ENCODE results near the gene MAP4K3. TPM values are rescaled to one million over a fixed set of nuclear protein-coding genes. Genes with fewer than 3 reads are reported as not detected.

Gene MAP4K3
- total and polyA plus RNA-seq, 9 of the 15 experiments (the other 6 are each of a cell fraction or from before 2014, with no cell fraction given): 3.1 to 30.0 (median 16.9) TPM

DNA sequence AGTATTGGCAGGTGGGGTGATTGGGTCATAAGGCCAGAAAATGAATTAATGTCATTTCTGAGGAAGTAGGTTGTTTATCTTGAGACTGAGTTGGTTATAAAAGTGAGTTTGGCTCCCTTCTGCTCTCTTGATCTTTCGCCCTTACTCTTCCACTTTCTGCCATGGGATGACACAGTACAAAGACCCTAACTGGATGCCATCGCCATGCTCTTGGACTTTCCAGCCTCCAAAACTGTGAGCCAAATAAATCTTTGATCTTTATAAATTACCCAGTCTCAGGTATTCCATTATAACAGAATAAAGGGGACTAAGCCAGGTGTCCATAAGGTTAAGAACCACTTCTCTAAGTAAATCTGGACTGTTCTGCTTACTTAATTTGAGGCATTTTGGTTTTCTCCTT lies 44.4 kb downstream of the MAP4K3 start:
- no TSS peak for BruUV-seq (replicated peaks)
- H3K9ac ChIP-seq (ENCODE audit: insufficient read depth in 1 of 2, low read depth in 2 of 2, low read length in 2 of 2): no peak overlapping the region
- ATAC-seq (no peak), DNase-seq (ENCODE audit: extremely low read depth in 1 of 4, low spot score in 3 of 4) (no peak), FAIRE-seq (no peak)
- H2AFZ ChIP-seq (ENCODE audit: low read depth, low read length): no peak overlapping the region
- no peaks in the 10 kb centered on the region for H3K9me1 ChIP-seq (ENCODE audit: control insufficient read depth, insufficient read depth, low read length)
- intact Hi-C loops (cut with micrococcal nuclease): no loop called here
- peaks cover 85% of the 10 kb centered on the region for H3K79me2 ChIP-seq (ENCODE audit: control insufficient read depth, insufficient read depth, low read length)
- 50% methylated on average over 2 of the region's 2 CpGs for WGBS (ENCODE audit: insufficient coverage, low coverage, missing lambda C conversion rate)
- CTCF ChIA-PET (ENCODE audit: low intra/inter-chr PET ratio): no interaction called here
- no peaks in the 10 kb centered on the region for H3K27me3 ChIP-seq (ENCODE audit: control insufficient read depth in 2 of 2, insufficient read depth in 2 of 2, low read length in 2 of 2)
- in situ Hi-C loops (cut with MboI): no loop called here
- no peaks in the 10 kb centered on the region for H3K9me3 ChIP-seq (replicated peaks; ENCODE audit: control insufficient read depth, insufficient read depth, low read depth, low read length)
- no peak overlapping the region for H3K27ac ChIP-seq (ENCODE audit: extremely low read depth, low read depth, low read length)
- POLR2A ChIA-PET: interaction anchor here (0.8 to 1.0 kb wide), 2 partner anchors 11 to 230 kb away, joined by 3 read pairs; no protein-coding TSS in a partner anchor
- H3K4me2 ChIP-seq (ENCODE audit: insufficient read depth, low read length): no peak overlapping the region
- H3K36me3 ChIP-seq (ENCODE audit: control insufficient read depth, insufficient read depth, low read length): no peaks in the 10 kb centered on the region
- no peaks in the 10 kb centered on the region for H4K20me1 ChIP-seq (replicated peaks; ENCODE audit: control insufficient read depth, insufficient read depth, low read length)
- H3K4me1 ChIP-seq (replicated peaks in 1 of 2; ENCODE audit: control insufficient read depth in 2 of 2, insufficient read depth in 2 of 2, low read length in 2 of 2): peaks cover 0 to 4% of the 10 kb centered on the region in 2 experiments; a peak in 2 of 5 replicates
- H3K4me3 ChIP-seq: no peak overlapping the region
- TF ChIP-seq, protein P1, sequence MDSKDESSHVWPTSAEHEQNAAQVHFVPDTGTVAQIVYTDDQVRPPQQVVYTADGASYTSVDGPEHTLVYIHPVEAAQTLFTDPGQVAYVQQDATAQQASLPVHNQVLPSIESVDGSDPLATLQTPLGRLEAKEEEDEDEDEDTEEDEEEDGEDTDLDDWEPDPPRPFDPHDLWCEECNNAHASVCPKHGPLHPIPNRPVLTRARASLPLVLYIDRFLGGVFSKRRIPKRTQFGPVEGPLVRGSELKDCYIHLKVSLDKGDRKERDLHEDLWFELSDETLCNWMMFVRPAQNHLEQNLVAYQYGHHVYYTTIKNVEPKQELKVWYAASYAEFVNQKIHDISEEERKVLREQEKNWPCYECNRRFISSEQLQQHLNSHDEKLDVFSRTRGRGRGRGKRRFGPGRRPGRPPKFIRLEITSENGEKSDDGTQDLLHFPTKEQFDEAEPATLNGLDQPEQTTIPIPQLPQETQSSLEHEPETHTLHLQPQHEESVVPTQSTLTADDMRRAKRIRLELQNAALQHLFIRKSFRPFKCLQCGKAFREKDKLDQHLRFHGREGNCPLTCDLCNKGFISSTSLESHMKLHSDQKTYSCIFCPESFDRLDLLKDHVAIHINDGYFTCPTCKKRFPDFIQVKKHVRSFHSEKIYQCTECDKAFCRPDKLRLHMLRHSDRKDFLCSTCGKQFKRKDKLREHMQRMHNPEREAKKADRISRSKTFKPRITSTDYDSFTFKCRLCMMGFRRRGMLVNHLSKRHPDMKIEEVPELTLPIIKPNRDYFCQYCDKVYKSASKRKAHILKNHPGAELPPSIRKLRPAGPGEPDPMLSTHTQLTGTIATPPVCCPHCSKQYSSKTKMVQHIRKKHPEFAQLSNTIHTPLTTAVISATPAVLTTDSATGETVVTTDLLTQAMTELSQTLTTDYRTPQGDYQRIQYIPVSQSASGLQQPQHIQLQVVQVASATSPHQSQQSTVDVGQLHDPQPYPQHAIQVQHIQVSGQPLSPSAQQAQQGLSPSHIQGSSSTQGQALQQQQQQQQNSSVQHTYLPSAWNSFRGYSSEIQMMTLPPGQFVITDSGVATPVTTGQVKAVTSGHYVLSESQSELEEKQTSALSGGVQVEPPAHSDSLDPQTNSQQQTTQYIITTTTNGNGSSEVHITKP (IDR thresholded peaks at IDR 0.05; ENCODE audit: partially characterized antibody): no peak
- TF ChIP-seq, protein P2, sequence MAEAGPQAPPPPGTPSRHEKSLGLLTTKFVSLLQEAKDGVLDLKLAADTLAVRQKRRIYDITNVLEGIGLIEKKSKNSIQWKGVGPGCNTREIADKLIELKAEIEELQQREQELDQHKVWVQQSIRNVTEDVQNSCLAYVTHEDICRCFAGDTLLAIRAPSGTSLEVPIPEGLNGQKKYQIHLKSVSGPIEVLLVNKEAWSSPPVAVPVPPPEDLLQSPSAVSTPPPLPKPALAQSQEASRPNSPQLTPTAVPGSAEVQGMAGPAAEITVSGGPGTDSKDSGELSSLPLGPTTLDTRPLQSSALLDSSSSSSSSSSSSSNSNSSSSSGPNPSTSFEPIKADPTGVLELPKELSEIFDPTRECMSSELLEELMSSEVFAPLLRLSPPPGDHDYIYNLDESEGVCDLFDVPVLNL (CRISPR knock-in tag; IDR thresholded peaks at IDR 0.05; ENCODE audit: low read depth): no peak
- no peak for TF ChIP-seq ZNF507 (tag; conservative IDR thresholded peaks at IDR 0.05)
- TF ChIP-seq, protein P3, sequence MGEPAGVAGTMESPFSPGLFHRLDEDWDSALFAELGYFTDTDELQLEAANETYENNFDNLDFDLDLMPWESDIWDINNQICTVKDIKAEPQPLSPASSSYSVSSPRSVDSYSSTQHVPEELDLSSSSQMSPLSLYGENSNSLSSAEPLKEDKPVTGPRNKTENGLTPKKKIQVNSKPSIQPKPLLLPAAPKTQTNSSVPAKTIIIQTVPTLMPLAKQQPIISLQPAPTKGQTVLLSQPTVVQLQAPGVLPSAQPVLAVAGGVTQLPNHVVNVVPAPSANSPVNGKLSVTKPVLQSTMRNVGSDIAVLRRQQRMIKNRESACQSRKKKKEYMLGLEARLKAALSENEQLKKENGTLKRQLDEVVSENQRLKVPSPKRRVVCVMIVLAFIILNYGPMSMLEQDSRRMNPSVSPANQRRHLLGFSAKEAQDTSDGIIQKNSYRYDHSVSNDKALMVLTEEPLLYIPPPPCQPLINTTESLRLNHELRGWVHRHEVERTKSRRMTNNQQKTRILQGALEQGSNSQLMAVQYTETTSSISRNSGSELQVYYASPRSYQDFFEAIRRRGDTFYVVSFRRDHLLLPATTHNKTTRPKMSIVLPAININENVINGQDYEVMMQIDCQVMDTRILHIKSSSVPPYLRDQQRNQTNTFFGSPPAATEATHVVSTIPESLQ (CRISPR knock-in tag; IDR thresholded peaks at IDR 0.05): no peak
- TF ChIP-seq ELF2 (CRISPR knock-in tag; IDR thresholded peaks at IDR 0.05): no peak
- no peak for TF ChIP-seq PHB2 (IDR thresholded peaks at IDR 0.05; ENCODE audit: low read depth)
- no peak for TF ChIP-seq ELF1 (tag; IDR thresholded peaks at IDR 0.05)
- TF ChIP-seq ZNF444 (CRISPR knock-in tag; IDR thresholded peaks at IDR 0.05): no peak
- no peak for TF ChIP-seq YY1 (IDR thresholded peaks at IDR 0.05; ENCODE audit: borderline replicate concordance in 1 of 3, control insufficient read depth in 1 of 3, extremely low read depth in 1 of 3, insufficient read depth in 3 of 3, insufficient read length in 1 of 3, insufficient replicate concordance in 2 of 3, low read depth in 1 of 3, low read length in 2 of 3)
- no peak for TF ChIP-seq RFX7 (CRISPR knock-in tag; IDR thresholded peaks at IDR 0.05)
- no peak for TF ChIP-seq ZBTB8A (IDR thresholded peaks at IDR 0.05; ENCODE audit: partially characterized antibody)
- no peak for TF ChIP-seq XRCC4 (IDR thresholded peaks at IDR 0.05; ENCODE audit: extremely low read depth, insufficient read depth, insufficient read length)
- no peak for TF ChIP-seq PML (IDR thresholded peaks at IDR 0.05; ENCODE audit: low read length)
- no peak for TF ChIP-seq KLF10 (CRISPR knock-in tag; IDR thresholded peaks at IDR 0.05)
- TF ChIP-seq SMARCB1 (IDR thresholded peaks at IDR 0.05; ENCODE audit: insufficient read length, low read depth): no peak
- TF ChIP-seq GATAD2A (IDR thresholded peaks at IDR 0.05): no peak
- TF ChIP-seq ZNF707 (CRISPR knock-in tag; conservative IDR thresholded peaks at IDR 0.05): no peak
- TF ChIP-seq SNRNP70 (optimal IDR thresholded peaks at IDR 0.05; ENCODE audit: low read depth, low read length): no peak
